Measurements from ENCODE around the gene TAGLN3.

Gene TAGLN3

GRCh38 chr3:111998636-111999483 lies at the start of gene TAGLN3:
TAGLN3 (plus strand) TSS chr3:111998922; CDS start chr3:111999423, 501 bp downstream.
- no peak for DNase-seq

DNA sequence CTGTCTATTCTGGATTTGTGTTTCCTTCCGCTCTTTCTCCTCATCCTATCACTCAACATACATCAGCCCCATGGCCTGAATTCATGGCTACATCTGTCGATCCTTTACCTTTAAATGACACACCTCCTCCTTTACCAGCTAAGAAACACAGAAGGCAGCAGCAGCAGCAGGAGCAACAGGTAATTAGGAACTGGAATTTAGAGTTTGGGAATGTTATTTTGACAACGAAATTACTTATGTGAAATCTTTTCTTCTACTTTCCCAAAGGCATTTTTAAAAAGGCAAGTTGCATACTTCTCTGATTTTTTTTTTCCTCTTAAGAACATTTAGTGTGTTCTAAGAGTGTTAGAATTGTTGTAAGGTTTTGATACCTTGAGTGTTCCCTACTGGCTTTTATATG lies 49.0 kb upstream of the TAGLN3 start:
- DNase-seq: no peak

DNA sequence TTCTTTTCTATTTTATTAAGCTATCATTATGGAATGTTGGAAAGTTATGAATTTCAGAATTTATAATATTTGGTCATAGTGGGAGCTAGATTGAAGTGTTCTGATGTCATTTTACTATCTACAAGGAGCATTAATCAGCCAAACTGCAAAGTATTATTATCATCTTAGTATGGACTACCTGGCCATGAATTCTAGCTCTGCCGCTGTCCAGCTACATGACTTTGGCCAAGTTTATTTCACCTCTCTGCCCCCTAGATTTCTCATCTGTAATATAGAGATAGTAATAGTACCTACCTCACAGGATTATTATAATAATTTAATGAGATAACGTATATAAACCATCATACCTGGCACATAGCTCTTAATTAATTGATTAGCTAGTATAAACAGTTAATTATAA lies 47.7 kb upstream of the TAGLN3 start:
- DNase-seq: no peak

- no peak for DNase-seq
Measured at GRCh38 chr3:111952086-111952485, 46.6 kb upstream of the TAGLN3 start.

GRCh38 chr3:111952866-111953450 lies 45.8 kb upstream of the TAGLN3 start:
- DNase-seq: no peak

DNA sequence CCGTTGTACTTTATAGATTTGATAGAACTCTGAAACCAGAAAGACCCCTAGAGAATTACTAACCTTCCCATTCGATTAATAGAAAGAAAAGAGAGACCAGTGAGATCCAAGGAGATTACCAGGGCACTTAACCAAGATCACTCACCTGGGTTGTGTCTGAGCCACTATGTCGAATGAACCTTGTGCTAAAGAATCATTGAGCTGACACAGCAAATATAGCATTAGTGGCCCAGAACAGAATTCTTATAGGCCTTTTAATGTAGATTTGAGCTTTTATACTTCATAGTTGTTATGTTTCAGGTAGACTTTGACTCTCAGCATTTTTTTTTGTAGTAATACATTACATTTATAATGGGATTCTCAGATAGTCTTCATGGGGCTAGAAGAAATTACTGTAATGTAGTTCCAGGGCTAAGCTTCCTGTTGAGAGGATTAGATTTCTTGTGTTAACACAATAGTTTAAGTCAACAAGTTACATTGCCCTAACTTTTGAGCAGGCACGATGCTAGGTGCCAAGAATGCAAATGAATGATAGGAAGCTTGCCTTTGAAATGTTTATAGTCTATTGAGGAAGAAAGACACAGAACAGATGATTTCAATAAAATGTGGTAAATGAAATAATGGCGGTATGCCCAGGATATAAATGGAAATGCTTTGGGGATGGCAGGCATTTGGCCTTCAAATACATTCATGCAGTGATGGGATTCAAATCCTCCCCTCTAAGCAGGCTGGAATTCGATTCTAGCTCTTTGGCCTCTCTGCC lies 44.3 kb upstream of the TAGLN3 start:
- no peak for DNase-seq

- no peak for DNase-seq
Measured at GRCh38 chr3:111955876-111956275, 42.8 kb upstream of the TAGLN3 start.

- DNase-seq: no peak
Measured at GRCh38 chr3:111956449-111956848, 42.3 kb upstream of the TAGLN3 start.

- no peak for DNase-seq
Measured at GRCh38 chr3:111956995-111957734, 41.6 kb upstream of the TAGLN3 start.

GRCh38 chr3:111961461-111962164 lies 37.1 kb upstream of the TAGLN3 start:
- no peak for DNase-seq

DNA sequence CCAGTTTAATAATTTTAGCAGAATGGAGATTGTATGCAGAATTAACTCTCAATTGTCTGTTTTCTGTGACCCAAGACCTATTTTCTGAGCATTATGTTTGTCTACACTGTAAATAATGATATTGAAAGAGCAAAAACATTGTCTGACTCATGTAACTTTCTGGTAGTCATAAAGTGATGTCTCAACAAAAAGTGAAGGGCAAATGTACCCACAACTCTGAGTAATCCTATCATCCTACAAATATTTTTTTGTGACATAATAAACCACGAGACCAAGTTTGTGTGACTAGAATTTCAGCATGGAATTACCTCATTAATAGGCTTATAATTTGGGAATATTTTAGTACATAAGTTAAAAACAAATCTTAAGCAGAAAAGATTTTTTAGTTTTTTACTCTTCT lies 35.3 kb upstream of the TAGLN3 start:
- DNase-seq: no peak

DNA sequence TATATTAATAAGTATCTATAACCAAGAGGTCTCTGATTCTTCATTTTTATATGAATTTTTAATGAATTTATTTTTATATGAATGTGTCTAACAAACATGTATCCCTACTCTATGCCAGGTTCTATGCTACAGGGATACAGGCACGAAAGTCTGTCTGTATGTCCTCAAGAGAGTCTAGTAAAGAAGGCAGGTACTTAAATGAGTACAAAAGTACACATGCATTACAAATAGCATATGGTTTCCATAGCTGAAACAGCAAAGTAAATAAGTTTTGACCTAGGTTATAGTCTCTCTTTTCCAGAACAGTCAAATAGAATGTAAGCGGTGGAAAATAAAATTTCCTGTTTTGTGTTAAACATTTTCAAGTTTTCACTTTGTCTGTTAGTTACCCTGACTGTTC lies 33.2 kb upstream of the TAGLN3 start:
- no peak for DNase-seq

GRCh38 chr3:111967068-111967467 lies 31.7 kb upstream of the TAGLN3 start:
- no peak for DNase-seq

- DNase-seq: peak; percentile 65
Measured at GRCh38 chr3:111967651-111968274, 31.0 kb upstream of the TAGLN3 start.

DNA sequence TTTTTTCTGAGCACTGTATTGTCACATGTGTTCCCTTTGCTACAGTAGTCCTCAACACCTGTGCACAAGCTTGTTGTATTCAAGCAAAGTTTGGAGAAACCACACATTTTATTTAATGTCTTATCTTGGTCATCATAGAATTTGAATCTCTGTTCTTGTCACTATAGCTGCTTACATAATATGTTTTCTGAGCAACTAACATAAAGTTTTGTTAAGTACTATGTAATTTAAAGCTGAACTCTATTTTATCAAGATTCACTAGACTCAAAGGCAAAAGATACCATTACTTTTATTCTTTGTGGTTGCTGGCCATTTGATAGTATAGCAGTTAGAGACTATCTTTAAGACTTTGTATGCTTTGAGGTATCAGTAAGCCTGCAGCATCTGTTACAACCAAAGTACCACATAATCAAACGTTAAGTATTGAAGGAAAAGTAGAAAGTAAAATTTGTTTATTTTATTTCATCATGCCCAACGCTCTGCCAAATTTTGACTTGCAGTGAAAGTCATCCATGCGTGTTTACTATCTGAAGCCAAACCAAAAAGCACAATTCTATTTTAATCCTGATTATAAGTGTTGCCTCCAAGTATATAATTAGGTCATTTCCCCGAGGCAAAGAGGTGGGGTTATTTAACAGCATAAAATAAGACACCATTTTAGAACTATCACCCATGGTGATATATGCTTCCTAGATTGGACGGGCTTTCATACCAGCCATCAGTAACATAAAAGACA lies 30.2 kb upstream of the TAGLN3 start:
- DNase-seq: peak; percentile 80

- no peak for DNase-seq
Measured at GRCh38 chr3:111970376-111970775, 28.3 kb upstream of the TAGLN3 start.

GRCh38 chr3:111971533-111972130 lies 27.1 kb upstream of the TAGLN3 start:
- DNase-seq: no peak

DNA sequence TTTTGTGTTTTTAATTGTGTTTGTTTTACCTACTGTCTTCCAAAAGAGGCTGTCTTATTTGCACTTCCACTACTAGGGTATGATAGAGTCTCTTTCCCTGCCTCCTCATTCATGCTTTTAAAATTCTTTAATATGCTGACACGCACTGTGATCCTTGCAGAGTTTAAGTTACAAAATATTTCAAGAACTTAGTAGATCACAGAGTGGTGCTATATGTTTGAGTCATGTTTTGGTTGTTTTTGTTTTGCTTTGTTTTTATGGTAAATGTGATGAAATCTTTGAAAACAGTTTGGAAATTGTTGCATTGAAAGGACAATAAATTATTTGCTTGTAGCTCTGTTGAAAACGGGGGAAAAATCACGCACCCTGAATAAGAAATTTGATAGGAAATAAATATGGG lies 25.8 kb upstream of the TAGLN3 start:
- DNase-seq: no peak

GRCh38 chr3:111975131-111975530 lies 23.6 kb upstream of the TAGLN3 start:
- DNase-seq: no peak

DNA sequence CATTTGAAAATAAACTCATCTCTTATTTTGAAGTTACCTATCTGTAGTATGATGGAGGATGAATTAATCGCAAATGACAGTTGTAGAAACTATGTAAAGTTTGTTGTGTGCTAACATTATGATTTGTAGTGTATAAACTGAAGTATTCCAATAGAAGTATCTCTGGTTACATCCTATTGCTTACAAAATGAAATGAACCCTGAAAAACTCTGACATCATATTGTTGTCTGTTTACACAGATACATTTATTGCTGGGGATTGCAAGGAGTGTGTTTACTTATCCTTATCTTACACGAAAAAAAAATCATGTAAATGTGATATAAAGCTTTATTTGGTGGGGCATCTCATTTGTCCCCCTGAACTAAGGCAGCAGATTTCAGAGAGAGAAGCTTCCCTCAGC lies 22.5 kb upstream of the TAGLN3 start:
- DNase-seq: no peak

Measured in NCI-H2081 treated with DMSO at 0.1 percent for 48 hours (cell line).